Measurements from ENCODE around the gene DENND2D. TPM values are rescaled to one million over a fixed set of nuclear protein-coding genes. Genes with fewer than 3 reads are reported as not detected.

DENND2D gene
- total and polyA plus RNA-seq, 9 of the 15 experiments (the other 6 are each of a cell fraction or from before 2014, with no cell fraction given): 0.08 to 0.44 (median 0.13) TPM; not detected in 6

GRCh38 chr1:111249960-111250359 lies 49.5 kb upstream of the DENND2D start:
- H3K36me3 ChIP-seq (ENCODE audit: control insufficient read depth, insufficient read depth, low read length): no peaks in the 10 kb centered on the region
- H3K4me2 ChIP-seq (ENCODE audit: insufficient read depth, low read length): no peak overlapping the region
- no peak overlapping the region for H3K27ac ChIP-seq (ENCODE audit: extremely low read depth, low read depth, low read length)
- WGBS (ENCODE audit: insufficient coverage, low coverage, missing lambda C conversion rate): 0% methylated on average over 4 of the region's 4 CpGs
- no peaks in the 10 kb centered on the region for H3K79me2 ChIP-seq (ENCODE audit: control insufficient read depth, insufficient read depth, low read length)
- H3K9ac ChIP-seq (ENCODE audit: insufficient read depth in 1 of 2, low read depth in 2 of 2, low read length in 2 of 2): no peak overlapping the region
- ATAC-seq (no peak), FAIRE-seq (no peak), DNase-seq (ENCODE audit: extremely low read depth in 1 of 4, low spot score in 3 of 4) (no peak)
- intact Hi-C loops (cut with micrococcal nuclease) (no loop called here), in situ Hi-C loops (cut with MboI) (no loop called here)
- no peak overlapping the region for H3K4me3 ChIP-seq
- ChIA-PET POLR2A (interaction anchor here (1.0 to 1.9 kb wide), 2 partner anchors 8 to 21 kb away, joined by 3 to 4 read pairs; no protein-coding TSS in a partner anchor), CTCF (ENCODE audit: low intra/inter-chr PET ratio) (no interaction called here)
- no peaks in the 10 kb centered on the region for H3K9me3 ChIP-seq (replicated peaks; ENCODE audit: control insufficient read depth, insufficient read depth, low read depth, low read length)
- H2AFZ ChIP-seq (ENCODE audit: low read depth, low read length): no peak overlapping the region
- no TSS peak for BruUV-seq (replicated peaks)
- no peaks in the 10 kb centered on the region for H3K4me1 ChIP-seq (replicated peaks in 1 of 2; ENCODE audit: control insufficient read depth in 2 of 2, insufficient read depth in 2 of 2, low read length in 2 of 2)
- peaks cover 4 to 9% of the 10 kb centered on the region in 2 experiments; a peak in 3 of 5 replicates for H3K27me3 ChIP-seq (ENCODE audit: control insufficient read depth in 2 of 2, insufficient read depth in 2 of 2, low read length in 2 of 2)
- peaks cover 4% of the 10 kb centered on the region; the same call in 1 of the 2 replicates for H4K20me1 ChIP-seq (replicated peaks; ENCODE audit: control insufficient read depth, insufficient read depth, low read length)
- H3K9me1 ChIP-seq (ENCODE audit: control insufficient read depth, insufficient read depth, low read length): no peaks in the 10 kb centered on the region
- TF ChIP-seq TEAD4 (IDR thresholded peaks at IDR 0.05; ENCODE audit: low read length): no peak
- TF ChIP-seq TEAD4 (CRISPR knock-in tag; IDR thresholded peaks at IDR 0.05; ENCODE audit: borderline replicate concordance): no peak
- TF ChIP-seq ATF4 (CRISPR knock-in tag; IDR thresholded peaks at IDR 0.05): no peak
- no peak for TF ChIP-seq NFIC (IDR thresholded peaks at IDR 0.05)
- no peak for TF ChIP-seq ZNF699 (CRISPR knock-in tag; IDR thresholded peaks at IDR 0.05; ENCODE audit: insufficient replicate concordance)
- TF ChIP-seq DMBX1 (CRISPR knock-in tag; IDR thresholded peaks at IDR 0.05; ENCODE audit: borderline replicate concordance): no peak
- no peak for TF ChIP-seq SNIP1 (IDR thresholded peaks at IDR 0.05; ENCODE audit: low read depth)
- TF ChIP-seq POLR2G (IDR thresholded peaks at IDR 0.05; ENCODE audit: low read depth, low read length): no peak
- TF ChIP-seq CREB3 (tag; conservative IDR thresholded peaks at IDR 0.05; ENCODE audit: low read depth): no peak
- no peak for TF ChIP-seq ZNF583 (CRISPR knock-in tag; IDR thresholded peaks at IDR 0.05)

Data from K562 (cell line).